ENCODE measurements around the gene CCDC30. TPM values are rescaled to one million over a fixed set of nuclear protein-coding genes. Genes with fewer than 3 reads are reported as not detected.

Gene CCDC30
- total and polyA plus RNA-seq, 2 experiments from 2014 or later, result 2.6 to 12.9 TPM

GRCh38 chr1:42592811-42593210 lies 129.7 kb downstream of the CCDC30 start:
- no peaks in the 10 kb centered on the region for H3K36me3 ChIP-seq (replicated peaks; ENCODE audit: insufficient read depth, low read depth)
- WGBS (ENCODE audit: low lambda C conversion rate, missing lambda C conversion rate), result 98% methylated on average over 3 of the region's 3 CpGs
- H4K20me1 ChIP-seq (ENCODE audit: insufficient read depth, poor library complexity, severe bottlenecking), result no peaks in the 10 kb centered on the region
- H3K4me1 ChIP-seq (ENCODE audit: insufficient read depth), result no peaks in the 10 kb centered on the region
- no peak overlapping the region for H2AFZ ChIP-seq
- no peaks in the 10 kb centered on the region for H3K9me2 ChIP-seq (replicated peaks; ENCODE audit: insufficient read depth)
- no peaks in the 10 kb centered on the region for H3K27me3 ChIP-seq
- H3K4me3 ChIP-seq, result no peak overlapping the region
- H3K79me2 ChIP-seq, result no peaks in the 10 kb centered on the region
- TF ChIP-seq CTCF (IDR thresholded peaks at IDR 0.05; ENCODE audit: poor library complexity), result no peak
- no peak for TF ChIP-seq EZH2 (IDR thresholded peaks at IDR 0.05; ENCODE audit: borderline replicate concordance)
- no peak for TF ChIP-seq EZH2phosphoT487 (IDR thresholded peaks at IDR 0.05; ENCODE audit: low read depth, severe bottlenecking, unreplicated experiment)
- H3K9me3 ChIP-seq (ENCODE audit: low read depth), result peaks cover 2% of the 10 kb centered on the region
- no peak overlapping the region for H3K4me2 ChIP-seq
- DNase-seq (ENCODE audit: low spot score), result no peak
- no peak overlapping the region for H3K27ac ChIP-seq

- Histone ChIP-seq H3K36me3 (replicated peaks; ENCODE audit: insufficient read depth, low read depth) (no peaks in the 10 kb centered on the region), H3K4me2 (no peak overlapping the region), H4K20me1 (ENCODE audit: insufficient read depth, poor library complexity, severe bottlenecking) (no peaks in the 10 kb centered on the region), H3K79me2 (no peaks in the 10 kb centered on the region), H3K9me3 (ENCODE audit: low read depth) (no peaks in the 10 kb centered on the region), H2AFZ (no peak overlapping the region), H3K9me2 (replicated peaks; ENCODE audit: insufficient read depth) (no peaks in the 10 kb centered on the region), H3K27ac (no peak overlapping the region), H3K4me3 (no peak overlapping the region), H3K4me1 (ENCODE audit: insufficient read depth) (no peaks in the 10 kb centered on the region), H3K27me3 (no peaks in the 10 kb centered on the region)
- DNase-seq (ENCODE audit: low spot score), result no peak
- 56% methylated on average over 2 of the region's 2 CpGs for WGBS (ENCODE audit: low lambda C conversion rate, missing lambda C conversion rate)
- TF ChIP-seq EZH2phosphoT487 (IDR thresholded peaks at IDR 0.05; ENCODE audit: low read depth, severe bottlenecking, unreplicated experiment) (no peak), CTCF (IDR thresholded peaks at IDR 0.05; ENCODE audit: poor library complexity) (no peak), EZH2 (IDR thresholded peaks at IDR 0.05; ENCODE audit: borderline replicate concordance) (no peak)
Observed at GRCh38 chr1:42593486-42594100, 130.5 kb downstream of the CCDC30 start.

- Histone ChIP-seq H3K9me3 (ENCODE audit: low read depth) (no peaks in the 10 kb centered on the region), H3K4me1 (ENCODE audit: insufficient read depth) (no peaks in the 10 kb centered on the region), H2AFZ (no peak overlapping the region), H3K4me2 (no peak overlapping the region), H4K20me1 (ENCODE audit: insufficient read depth, poor library complexity, severe bottlenecking) (no peaks in the 10 kb centered on the region), H3K79me2 (no peaks in the 10 kb centered on the region), H3K9me2 (replicated peaks; ENCODE audit: insufficient read depth) (no peaks in the 10 kb centered on the region), H3K36me3 (replicated peaks; ENCODE audit: insufficient read depth, low read depth) (no peaks in the 10 kb centered on the region), H3K27me3 (no peaks in the 10 kb centered on the region), H3K4me3 (no peak overlapping the region), H3K27ac (no peak overlapping the region)
- no peak for TF ChIP-seq EZH2phosphoT487 (IDR thresholded peaks at IDR 0.05; ENCODE audit: low read depth, severe bottlenecking, unreplicated experiment)
- no peak for TF ChIP-seq EZH2 (IDR thresholded peaks at IDR 0.05; ENCODE audit: borderline replicate concordance)
- TF ChIP-seq CTCF (IDR thresholded peaks at IDR 0.05; ENCODE audit: poor library complexity), result no peak
- WGBS (ENCODE audit: low lambda C conversion rate, missing lambda C conversion rate), result 94% methylated on average over 2 of the region's 2 CpGs
- DNase-seq (ENCODE audit: low spot score), result no peak
Observed at GRCh38 chr1:42601472-42601871, 138.4 kb downstream of the CCDC30 start.

Measured in hepatocyte (in vitro differentiated cells).